Liver (tissue), 9 donors: Measurements from ENCODE around the gene ZCWPW1. TPM values are rescaled to one million over a fixed set of nuclear protein-coding genes. Genes with fewer than 3 reads are reported as not detected.

Experiments
- DNase-seq: peaks from one replicate; pipeline ENCODE4 v3.0.0-alpha.2; 2017; ENCODE audit warnings: low spot score
- H3K27ac ChIP-seq, 2 donors: one replicate each; pipeline ENCODE4 v1.7.0; 2013; ENCODE audit warnings: inconsistent platforms in 2 of 2, low read length in 2 of 2, control low read depth in 1 of 2, low read depth in 1 of 2, mild to moderate bottlenecking in 1 of 2
- H3K27me3 ChIP-seq, 4 donors: one replicate each; pipeline versions ENCODE4 v1.6.1 to v1.7.0; 2013; ENCODE audit warnings: low read length in 3 of 4, inconsistent platforms in 1 of 4, mild to moderate bottlenecking in 1 of 4, moderate library complexity in 1 of 4; ENCODE audit not compliant: control insufficient read depth in 4 of 4, insufficient read depth in 4 of 4
- H3K36me3 ChIP-seq, 4 donors: one replicate each; pipeline versions ENCODE4 v1.6.1 to v1.7.0; 2013; ENCODE audit warnings: low read length in 3 of 4, mild to moderate bottlenecking in 3 of 4, low read depth in 1 of 4, moderate library complexity in 1 of 4; ENCODE audit not compliant: control insufficient read depth in 4 of 4, insufficient read depth in 3 of 4
- H3K4me1 ChIP-seq, 4 donors: one replicate each; pipeline versions ENCODE4 v1.6.1 to v1.7.0; 2013; ENCODE audit warnings: low read length in 3 of 4, mild to moderate bottlenecking in 3 of 4, moderate library complexity in 1 of 4; ENCODE audit not compliant: control insufficient read depth in 4 of 4, insufficient read depth in 4 of 4
- H3K4me3 ChIP-seq, 3 donors: one replicate each; pipeline versions ENCODE4 v1.6.1 to v1.7.0; 2013; ENCODE audit warnings: low read length in 3 of 3, control low read depth in 1 of 3, low read depth in 1 of 3, mild to moderate bottlenecking in 1 of 3
- H3K9ac ChIP-seq, 2 donors: one replicate each; pipeline ENCODE4 v1.7.0; 2013; ENCODE audit warnings: low read length in 2 of 2, mild to moderate bottlenecking in 2 of 2, moderate library complexity in 2 of 2, control low read depth in 1 of 2, low read depth in 1 of 2
- H3K9me3 ChIP-seq, 4 donors: one replicate each; pipeline versions ENCODE4 v1.6.1 to v1.7.0; 2013; ENCODE audit warnings: low read length in 3 of 4; ENCODE audit not compliant: control insufficient read depth in 4 of 4
- EGR1 ChIP-seq, 2 donors: IDR thresholded peaks; 2 replicates each; pipeline ENCODE4 v1.6.1; 2016 to 2018; ENCODE audit warnings: antibody characterized with exemption in 2 of 2, low read depth in 2 of 2
- FOXA1 ChIP-seq: IDR thresholded peaks from 2 replicates; pipeline ENCODE4 v1.6.1; 2016; ENCODE audit warnings: antibody characterized with exemption
- FOXA2 ChIP-seq: IDR thresholded peaks from 2 replicates; pipeline ENCODE4 v1.6.1; 2016; ENCODE audit warnings: antibody characterized with exemption
- GABPA ChIP-seq, 2 donors: IDR thresholded peaks in 1 of 2; conservative IDR thresholded peaks in 1 of 2; 2 replicates each; pipeline ENCODE4 v1.6.1; 2016; ENCODE audit warnings: antibody characterized with exemption in 2 of 2, mild to moderate bottlenecking in 1 of 2, moderate library complexity in 1 of 2
- HNF4A ChIP-seq, 2 donors: conservative IDR thresholded peaks; 2 replicates each; pipeline ENCODE4 v1.6.1; 2016; ENCODE audit warnings: antibody characterized with exemption in 2 of 2, mild to moderate bottlenecking in 2 of 2
- HNF4G ChIP-seq: IDR thresholded peaks from 2 replicates; pipeline ENCODE4 v1.6.1; 2016; ENCODE audit warnings: antibody characterized with exemption
- JUND ChIP-seq, 2 donors: IDR thresholded peaks; 2 replicates each; pipeline ENCODE4 v1.6.1; 2016; ENCODE audit warnings: antibody characterized with exemption in 2 of 2
- MAX ChIP-seq: IDR thresholded peaks from 2 replicates; pipeline ENCODE4 v1.6.1; 2016; ENCODE audit warnings: antibody characterized with exemption
- NR2F2 ChIP-seq: IDR thresholded peaks from 2 replicates; pipeline ENCODE4 v1.6.1; 2016; ENCODE audit warnings: antibody characterized with exemption
- RAD21 ChIP-seq, 2 donors: IDR thresholded peaks; 2 replicates each; pipeline ENCODE4 v1.6.1; 2016; ENCODE audit warnings: antibody characterized with exemption in 2 of 2, mild to moderate bottlenecking in 2 of 2
- REST ChIP-seq: IDR thresholded peaks from 2 replicates; pipeline ENCODE4 v1.6.1; 2016; ENCODE audit warnings: antibody characterized with exemption, mild to moderate bottlenecking
- RXRA ChIP-seq, 2 donors: IDR thresholded peaks; 2 replicates each; pipeline ENCODE4 v1.6.1; 2017 to 2018; ENCODE audit warnings: antibody characterized with exemption in 2 of 2, mild to moderate bottlenecking in 1 of 2
- SP1 ChIP-seq: IDR thresholded peaks from 2 replicates; pipeline ENCODE4 v1.6.1; 2018; ENCODE audit warnings: antibody characterized with exemption, mild to moderate bottlenecking
- TAF1 ChIP-seq: conservative IDR thresholded peaks from 2 replicates; pipeline ENCODE4 v1.6.1; 2016; ENCODE audit warnings: antibody characterized with exemption, mild to moderate bottlenecking
- YY1 ChIP-seq: IDR thresholded peaks from 2 replicates; pipeline ENCODE4 v1.6.1; 2016; ENCODE audit warnings: antibody characterized with exemption, mild to moderate bottlenecking
- WGBS: extraction: QIAGEN DNeasy Blood & Tissue Kit; methylation state at CpG from one replicate; pipeline ENCODE4 v1.1.7; 2013; 5-methylcytosine and 5-hydroxymethylcytosine counted together
- polyA plus RNA-seq, 2 donors: library from polyadenylated mRNA; stranded (reverse) in 1 of 2; unstranded in 1 of 2; fragments of 200-250 nt in 1 of 2; fragments of >200 nt in 1 of 2; fragmentation: Nextera tagmentation in 1 of 2; extraction: Ambion mirVana in 1 of 2; gene quantifications; one replicate each; pipeline versions ENCODE4 v1.2.1 to v1.2.3, GENCODE V29; 2013 to 2015
- total RNA-seq, 2 donors: library from RNA; depleted of rRNA; stranded (reverse); fragments of >200 nt; gene quantifications; one replicate each; pipeline ENCODE4 v1.2.3, GENCODE V29; 2014
- TF ChIP-seq, protein P1 (sequence below): fragments of 150-350 bp; IDR thresholded peaks from 2 replicates; pipeline ENCODE4 v1.5.1; 2017; ENCODE audit warnings: improper control_type of control experiment, low read depth, low read length; ENCODE audit not compliant: missing input control
- TF ChIP-seq, protein P2 (sequence below): IDR thresholded peaks from 2 replicates; pipeline ENCODE4 v1.6.1; 2016; ENCODE audit warnings: antibody characterized with exemption
- TF ChIP-seq, protein P3 (sequence below): IDR thresholded peaks from 2 replicates; pipeline ENCODE4 v1.6.1; 2016; ENCODE audit warnings: antibody characterized with exemption
- donor health status: healthy.
- donor health status: healthy.
- donor health status: healthy.
- donor health status: healthy.
- donor health status: healthy.

Gene ZCWPW1
- total and polyA plus RNA-seq, 4 donors, result 1.4 to 3.3 (median 2.8) TPM

DNA sequence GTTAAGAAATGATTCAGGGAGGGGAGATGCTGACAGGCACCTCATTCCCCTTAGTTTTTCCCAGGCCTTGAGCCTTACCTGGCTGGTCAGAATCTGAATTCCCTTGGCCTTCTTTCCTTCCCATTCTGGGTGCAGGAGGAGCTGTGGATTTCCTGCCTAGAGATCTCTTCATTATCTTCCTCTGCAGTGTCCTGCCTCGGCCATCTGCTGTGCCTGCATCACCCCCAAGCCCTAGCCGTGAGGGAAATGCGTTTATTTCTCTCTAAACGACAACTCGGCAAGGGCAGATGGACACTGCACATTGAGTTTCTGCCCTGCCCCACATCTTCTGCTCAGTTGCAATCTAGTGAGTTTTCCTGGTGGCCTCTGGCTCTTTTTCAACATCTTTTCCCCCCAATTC, 26.7 kb downstream of the ZCWPW1 start:
- WGBS, result 86% methylated on average over 5 of the region's 5 CpGs
- H3K27me3 ChIP-seq, result no peaks in the 10 kb centered on the region

More for the DNA sequence above, 26.7 kb downstream of the ZCWPW1 start:
- DNase-seq, result no peak
- Histone ChIP-seq H3K9me3 (no peaks in the 10 kb centered on the region), H3K36me3 (peaks cover 0 to 7% (median 0%) of the 10 kb centered on the region in 4 donors), H3K4me3 (no peak overlapping the region), H3K4me1 (no peaks in the 10 kb centered on the region), H3K27ac (no peak overlapping the region), H3K9ac (no peak overlapping the region)
- TF ChIP-seq FOXA2, result no peak
- TF ChIP-seq, protein P1, sequence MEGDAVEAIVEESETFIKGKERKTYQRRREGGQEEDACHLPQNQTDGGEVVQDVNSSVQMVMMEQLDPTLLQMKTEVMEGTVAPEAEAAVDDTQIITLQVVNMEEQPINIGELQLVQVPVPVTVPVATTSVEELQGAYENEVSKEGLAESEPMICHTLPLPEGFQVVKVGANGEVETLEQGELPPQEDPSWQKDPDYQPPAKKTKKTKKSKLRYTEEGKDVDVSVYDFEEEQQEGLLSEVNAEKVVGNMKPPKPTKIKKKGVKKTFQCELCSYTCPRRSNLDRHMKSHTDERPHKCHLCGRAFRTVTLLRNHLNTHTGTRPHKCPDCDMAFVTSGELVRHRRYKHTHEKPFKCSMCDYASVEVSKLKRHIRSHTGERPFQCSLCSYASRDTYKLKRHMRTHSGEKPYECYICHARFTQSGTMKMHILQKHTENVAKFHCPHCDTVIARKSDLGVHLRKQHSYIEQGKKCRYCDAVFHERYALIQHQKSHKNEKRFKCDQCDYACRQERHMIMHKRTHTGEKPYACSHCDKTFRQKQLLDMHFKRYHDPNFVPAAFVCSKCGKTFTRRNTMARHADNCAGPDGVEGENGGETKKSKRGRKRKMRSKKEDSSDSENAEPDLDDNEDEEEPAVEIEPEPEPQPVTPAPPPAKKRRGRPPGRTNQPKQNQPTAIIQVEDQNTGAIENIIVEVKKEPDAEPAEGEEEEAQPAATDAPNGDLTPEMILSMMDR, result no peak
- no peak for TF ChIP-seq TAF1
- no peak for TF ChIP-seq MAX
- no peak for TF ChIP-seq HNF4A (conservative IDR thresholded peaks at IDR 0.05)
- TF ChIP-seq, protein P2, sequence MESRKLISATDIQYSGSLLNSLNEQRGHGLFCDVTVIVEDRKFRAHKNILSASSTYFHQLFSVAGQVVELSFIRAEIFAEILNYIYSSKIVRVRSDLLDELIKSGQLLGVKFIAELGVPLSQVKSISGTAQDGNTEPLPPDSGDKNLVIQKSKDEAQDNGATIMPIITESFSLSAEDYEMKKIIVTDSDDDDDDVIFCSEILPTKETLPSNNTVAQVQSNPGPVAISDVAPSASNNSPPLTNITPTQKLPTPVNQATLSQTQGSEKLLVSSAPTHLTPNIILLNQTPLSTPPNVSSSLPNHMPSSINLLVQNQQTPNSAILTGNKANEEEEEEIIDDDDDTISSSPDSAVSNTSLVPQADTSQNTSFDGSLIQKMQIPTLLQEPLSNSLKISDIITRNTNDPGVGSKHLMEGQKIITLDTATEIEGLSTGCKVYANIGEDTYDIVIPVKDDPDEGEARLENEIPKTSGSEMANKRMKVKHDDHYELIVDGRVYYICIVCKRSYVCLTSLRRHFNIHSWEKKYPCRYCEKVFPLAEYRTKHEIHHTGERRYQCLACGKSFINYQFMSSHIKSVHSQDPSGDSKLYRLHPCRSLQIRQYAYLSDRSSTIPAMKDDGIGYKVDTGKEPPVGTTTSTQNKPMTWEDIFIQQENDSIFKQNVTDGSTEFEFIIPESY, result no peak
- TF ChIP-seq NR2F2, result no peak
- no peak for TF ChIP-seq YY1
- no peak for TF ChIP-seq RAD21 (IDR thresholded peaks at IDR 0.05)
- TF ChIP-seq JUND (IDR thresholded peaks at IDR 0.05), result no peak
- TF ChIP-seq GABPA (IDR thresholded peaks at IDR 0.05 in 1 of 2, conservative IDR thresholded peaks at IDR 0.05 in 1 of 2), result no peak
- TF ChIP-seq, protein P3, sequence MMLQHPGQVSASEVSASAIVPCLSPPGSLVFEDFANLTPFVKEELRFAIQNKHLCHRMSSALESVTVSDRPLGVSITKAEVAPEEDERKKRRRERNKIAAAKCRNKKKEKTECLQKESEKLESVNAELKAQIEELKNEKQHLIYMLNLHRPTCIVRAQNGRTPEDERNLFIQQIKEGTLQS, result no peak
- TF ChIP-seq HNF4G, result no peak
- TF ChIP-seq SP1, result no peak
- no peak for TF ChIP-seq FOXA1
- TF ChIP-seq EGR1 (IDR thresholded peaks at IDR 0.05; ENCODE audit: low read depth in 2 of 2), result no peak
- no peak for TF ChIP-seq RXRA (IDR thresholded peaks at IDR 0.05)
- TF ChIP-seq REST, result no peak
